ENCODE measurements around the gene USP43. TPM values are rescaled to one million over a fixed set of nuclear protein-coding genes. Genes with fewer than 3 reads are reported as not detected.

Gene USP43
- polyA plus RNA-seq, 1 of the 3 experiments (the other 2 are of a cell fraction), result 0.07 TPM

DNA sequence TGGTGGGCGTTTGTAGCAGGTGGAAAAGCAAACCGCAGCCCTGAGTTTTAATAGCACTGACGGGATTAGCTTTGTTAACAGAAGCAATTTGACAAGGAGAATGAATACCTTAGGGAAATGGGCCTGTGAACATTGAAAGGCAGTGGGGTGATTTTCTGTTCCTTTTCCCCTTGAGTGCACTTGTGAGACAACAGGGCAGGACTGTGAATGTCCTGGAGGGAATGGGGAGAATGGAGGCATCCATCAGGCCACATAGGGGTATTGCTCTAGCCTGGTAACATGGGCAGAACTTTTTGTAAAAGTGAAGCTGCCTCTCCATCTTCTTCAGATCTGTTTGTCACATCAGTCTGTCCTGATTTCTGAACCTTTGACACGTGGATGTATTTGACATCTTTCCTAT, 26.2 kb downstream of the USP43 start:
- H3K4me3 ChIP-seq (ENCODE audit: low read depth in 2 of 2, low read length in 1 of 2), result no peak overlapping the region
- H2AFZ ChIP-seq (ENCODE audit: low read depth), result no peak overlapping the region
- TF ChIP-seq, protein P1, sequence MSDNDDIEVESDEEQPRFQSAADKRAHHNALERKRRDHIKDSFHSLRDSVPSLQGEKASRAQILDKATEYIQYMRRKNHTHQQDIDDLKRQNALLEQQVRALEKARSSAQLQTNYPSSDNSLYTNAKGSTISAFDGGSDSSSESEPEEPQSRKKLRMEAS (IDR thresholded peaks at IDR 0.05; ENCODE audit: low read depth), result no peak
- TF ChIP-seq ELF1 (IDR thresholded peaks at IDR 0.05) (no peak), GABPA (IDR thresholded peaks at IDR 0.05; ENCODE audit: low read depth) (no peak), EZH2phosphoT487 (IDR thresholded peaks at IDR 0.05; ENCODE audit: borderline replicate concordance, low read depth) (no peak), NRF1 (IDR thresholded peaks at IDR 0.05; ENCODE audit: low read depth, low read length) (no peak), CHD2 (IDR thresholded peaks at IDR 0.05; ENCODE audit: low read length, partially characterized antibody) (no peak)
- TF ChIP-seq, protein P2, sequence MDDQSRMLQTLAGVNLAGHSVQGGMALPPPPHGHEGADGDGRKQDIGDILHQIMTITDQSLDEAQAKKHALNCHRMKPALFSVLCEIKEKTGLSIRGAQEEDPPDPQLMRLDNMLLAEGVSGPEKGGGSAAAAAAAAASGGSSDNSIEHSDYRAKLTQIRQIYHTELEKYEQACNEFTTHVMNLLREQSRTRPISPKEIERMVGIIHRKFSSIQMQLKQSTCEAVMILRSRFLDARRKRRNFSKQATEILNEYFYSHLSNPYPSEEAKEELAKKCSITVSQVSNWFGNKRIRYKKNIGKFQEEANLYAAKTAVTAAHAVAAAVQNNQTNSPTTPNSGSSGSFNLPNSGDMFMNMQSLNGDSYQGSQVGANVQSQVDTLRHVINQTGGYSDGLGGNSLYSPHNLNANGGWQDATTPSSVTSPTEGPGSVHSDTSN (IDR thresholded peaks at IDR 0.05), result no peak
- H3K79me2 ChIP-seq (ENCODE audit: insufficient read depth), result no peaks in the 10 kb centered on the region
- H3K27me3 ChIP-seq (ENCODE audit: insufficient read depth), result peaks cover 30% of the 10 kb centered on the region
- DNase-seq, result no peak
- no peaks in the 10 kb centered on the region for H4K20me1 ChIP-seq (ENCODE audit: insufficient read depth)
- ChIA-PET POLR2A (no interaction called here), CTCF (interaction anchor here (1.0 kb wide), 1 partner anchor 94 kb away, joined by 3 read pairs; no protein-coding TSS in a partner anchor)
- no peaks in the 10 kb centered on the region for H3F3A ChIP-seq (replicated peaks; ENCODE audit: insufficient read depth)
- H3K27ac ChIP-seq (ENCODE audit: low read depth in 2 of 2, low read length in 1 of 2), result no peak overlapping the region
- no peaks in the 10 kb centered on the region for H3K9me2 ChIP-seq
- H3K4me1 ChIP-seq (ENCODE audit: control insufficient read depth in 1 of 2, insufficient read depth in 2 of 2, low read depth in 1 of 2, low read length in 1 of 2), result no peaks in the 10 kb centered on the region
- no peaks in the 10 kb centered on the region for H3K36me3 ChIP-seq (replicated peaks in 1 of 2; ENCODE audit: control insufficient read depth in 1 of 2, insufficient read depth in 2 of 2, low read length in 1 of 2)
- H3K9me3 ChIP-seq, result no peaks in the 10 kb centered on the region
- H3K9ac ChIP-seq, result no peak overlapping the region
- WGBS (ENCODE audit: low lambda C conversion rate), result 10% methylated on average over 4 of the region's 4 CpGs
- H3K4me2 ChIP-seq, result no peak overlapping the region

DNA sequence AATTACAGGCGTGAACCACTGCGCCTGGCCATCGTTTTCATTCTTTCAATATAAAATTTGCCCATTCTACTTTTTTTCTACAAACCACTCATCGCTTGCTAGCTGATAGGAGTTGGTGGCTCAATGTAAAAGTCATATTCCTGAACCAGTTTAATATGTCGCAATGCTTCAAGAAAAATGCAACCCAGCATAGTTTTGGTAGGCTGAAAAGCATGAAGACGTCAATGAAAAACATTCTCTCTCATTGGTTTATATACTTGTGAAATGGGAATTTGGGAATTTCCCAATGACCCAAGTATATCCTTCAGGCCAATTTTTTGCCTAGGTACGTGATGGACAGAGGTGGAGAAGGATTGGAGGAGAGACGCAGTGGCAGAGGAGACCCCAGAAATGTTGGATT, 26.9 kb downstream of the USP43 start:
- H3F3A ChIP-seq (replicated peaks; ENCODE audit: insufficient read depth), result no peaks in the 10 kb centered on the region
- no peaks in the 10 kb centered on the region for H3K79me2 ChIP-seq (ENCODE audit: insufficient read depth)
- CTCF ChIA-PET, result no interaction called here
- H4K20me1 ChIP-seq (ENCODE audit: insufficient read depth), result no peaks in the 10 kb centered on the region
- H3K27me3 ChIP-seq (ENCODE audit: insufficient read depth), result peaks cover 30% of the 10 kb centered on the region
- H3K4me2 ChIP-seq, result no peak overlapping the region
- no peak for DNase-seq
- no peaks in the 10 kb centered on the region for H3K9me3 ChIP-seq
- no peak overlapping the region for H3K4me3 ChIP-seq (ENCODE audit: low read depth in 2 of 2, low read length in 1 of 2)
- no peak overlapping the region for H3K27ac ChIP-seq (ENCODE audit: low read depth in 2 of 2, low read length in 1 of 2)
- no peaks in the 10 kb centered on the region for H3K36me3 ChIP-seq (replicated peaks in 1 of 2; ENCODE audit: control insufficient read depth in 1 of 2, insufficient read depth in 2 of 2, low read length in 1 of 2)
- no peak overlapping the region for H2AFZ ChIP-seq (ENCODE audit: low read depth)
- no peak overlapping the region for H3K9ac ChIP-seq
- POLR2A ChIA-PET, result no interaction called here
- no peaks in the 10 kb centered on the region for H3K9me2 ChIP-seq
- 22% methylated on average over 8 of the region's 8 CpGs for WGBS (ENCODE audit: low lambda C conversion rate)
- TF ChIP-seq, protein P3, sequence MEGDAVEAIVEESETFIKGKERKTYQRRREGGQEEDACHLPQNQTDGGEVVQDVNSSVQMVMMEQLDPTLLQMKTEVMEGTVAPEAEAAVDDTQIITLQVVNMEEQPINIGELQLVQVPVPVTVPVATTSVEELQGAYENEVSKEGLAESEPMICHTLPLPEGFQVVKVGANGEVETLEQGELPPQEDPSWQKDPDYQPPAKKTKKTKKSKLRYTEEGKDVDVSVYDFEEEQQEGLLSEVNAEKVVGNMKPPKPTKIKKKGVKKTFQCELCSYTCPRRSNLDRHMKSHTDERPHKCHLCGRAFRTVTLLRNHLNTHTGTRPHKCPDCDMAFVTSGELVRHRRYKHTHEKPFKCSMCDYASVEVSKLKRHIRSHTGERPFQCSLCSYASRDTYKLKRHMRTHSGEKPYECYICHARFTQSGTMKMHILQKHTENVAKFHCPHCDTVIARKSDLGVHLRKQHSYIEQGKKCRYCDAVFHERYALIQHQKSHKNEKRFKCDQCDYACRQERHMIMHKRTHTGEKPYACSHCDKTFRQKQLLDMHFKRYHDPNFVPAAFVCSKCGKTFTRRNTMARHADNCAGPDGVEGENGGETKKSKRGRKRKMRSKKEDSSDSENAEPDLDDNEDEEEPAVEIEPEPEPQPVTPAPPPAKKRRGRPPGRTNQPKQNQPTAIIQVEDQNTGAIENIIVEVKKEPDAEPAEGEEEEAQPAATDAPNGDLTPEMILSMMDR (IDR thresholded peaks at IDR 0.05), result no peak
- TF ChIP-seq, protein P4, sequence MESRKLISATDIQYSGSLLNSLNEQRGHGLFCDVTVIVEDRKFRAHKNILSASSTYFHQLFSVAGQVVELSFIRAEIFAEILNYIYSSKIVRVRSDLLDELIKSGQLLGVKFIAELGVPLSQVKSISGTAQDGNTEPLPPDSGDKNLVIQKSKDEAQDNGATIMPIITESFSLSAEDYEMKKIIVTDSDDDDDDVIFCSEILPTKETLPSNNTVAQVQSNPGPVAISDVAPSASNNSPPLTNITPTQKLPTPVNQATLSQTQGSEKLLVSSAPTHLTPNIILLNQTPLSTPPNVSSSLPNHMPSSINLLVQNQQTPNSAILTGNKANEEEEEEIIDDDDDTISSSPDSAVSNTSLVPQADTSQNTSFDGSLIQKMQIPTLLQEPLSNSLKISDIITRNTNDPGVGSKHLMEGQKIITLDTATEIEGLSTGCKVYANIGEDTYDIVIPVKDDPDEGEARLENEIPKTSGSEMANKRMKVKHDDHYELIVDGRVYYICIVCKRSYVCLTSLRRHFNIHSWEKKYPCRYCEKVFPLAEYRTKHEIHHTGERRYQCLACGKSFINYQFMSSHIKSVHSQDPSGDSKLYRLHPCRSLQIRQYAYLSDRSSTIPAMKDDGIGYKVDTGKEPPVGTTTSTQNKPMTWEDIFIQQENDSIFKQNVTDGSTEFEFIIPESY (IDR thresholded peaks at IDR 0.05; ENCODE audit: borderline replicate concordance, low read depth), result no peak
- TF ChIP-seq, protein P5, sequence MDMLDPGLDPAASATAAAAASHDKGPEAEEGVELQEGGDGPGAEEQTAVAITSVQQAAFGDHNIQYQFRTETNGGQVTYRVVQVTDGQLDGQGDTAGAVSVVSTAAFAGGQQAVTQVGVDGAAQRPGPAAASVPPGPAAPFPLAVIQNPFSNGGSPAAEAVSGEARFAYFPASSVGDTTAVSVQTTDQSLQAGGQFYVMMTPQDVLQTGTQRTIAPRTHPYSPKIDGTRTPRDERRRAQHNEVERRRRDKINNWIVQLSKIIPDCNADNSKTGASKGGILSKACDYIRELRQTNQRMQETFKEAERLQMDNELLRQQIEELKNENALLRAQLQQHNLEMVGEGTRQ (IDR thresholded peaks at IDR 0.05; ENCODE audit: borderline replicate concordance, low read depth, low read length), result no peak
- no peak for TF ChIP-seq MEF2A (IDR thresholded peaks at IDR 0.05; ENCODE audit: borderline replicate concordance, low read depth)
- TF ChIP-seq, protein P6, sequence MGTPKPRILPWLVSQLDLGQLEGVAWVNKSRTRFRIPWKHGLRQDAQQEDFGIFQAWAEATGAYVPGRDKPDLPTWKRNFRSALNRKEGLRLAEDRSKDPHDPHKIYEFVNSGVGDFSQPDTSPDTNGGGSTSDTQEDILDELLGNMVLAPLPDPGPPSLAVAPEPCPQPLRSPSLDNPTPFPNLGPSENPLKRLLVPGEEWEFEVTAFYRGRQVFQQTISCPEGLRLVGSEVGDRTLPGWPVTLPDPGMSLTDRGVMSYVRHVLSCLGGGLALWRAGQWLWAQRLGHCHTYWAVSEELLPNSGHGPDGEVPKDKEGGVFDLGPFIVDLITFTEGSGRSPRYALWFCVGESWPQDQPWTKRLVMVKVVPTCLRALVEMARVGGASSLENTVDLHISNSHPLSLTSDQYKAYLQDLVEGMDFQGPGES (IDR thresholded peaks at IDR 0.05; ENCODE audit: low read depth, low read length), result no peak
- no peak for TF ChIP-seq FOSL2 (IDR thresholded peaks at IDR 0.05; ENCODE audit: borderline replicate concordance, low read depth)
- TF ChIP-seq, protein P1 (IDR thresholded peaks at IDR 0.05; ENCODE audit: low read depth), result no peak
- no peak for TF ChIP-seq POLR2AphosphoS5 (IDR thresholded peaks at IDR 0.05; ENCODE audit: low read depth, low read length)
- TF ChIP-seq SMC3 (IDR thresholded peaks at IDR 0.05; ENCODE audit: low read depth, low read length), result no peak
- TF ChIP-seq NFIC (IDR thresholded peaks at IDR 0.05; ENCODE audit: borderline replicate concordance), result no peak
- no peak for TF ChIP-seq RCOR1 (IDR thresholded peaks at IDR 0.05; ENCODE audit: low read length)
- no peak for TF ChIP-seq RFX5 (IDR thresholded peaks at IDR 0.05; ENCODE audit: low read length)
- TF ChIP-seq RXRA (IDR thresholded peaks at IDR 0.05; ENCODE audit: borderline replicate concordance, low read depth), result no peak
- H3K4me1 ChIP-seq (ENCODE audit: control insufficient read depth in 1 of 2, insufficient read depth in 2 of 2, low read depth in 1 of 2, low read length in 1 of 2), result no peaks in the 10 kb centered on the region
